K562 (cell line): ENCODE data around the gene QPRT. TPM values are rescaled to one million over a fixed set of nuclear protein-coding genes. Genes with fewer than 3 reads are reported as not detected.

Source experiments
- CTCF ChIP-seq, 3 experiments: IDR thresholded peaks in 2 of 3; conservative IDR thresholded peaks in 1 of 3; 2 replicates each; pipeline ENCODE4 v1.5.1; 2011 to 2012; ENCODE audit warnings: low read length in 3 of 3, mild to moderate bottlenecking in 3 of 3, control low read depth in 2 of 3, improper control_type of control experiment in 1 of 3, inconsistent platforms in 1 of 3, low read depth in 1 of 3, mixed read lengths in 1 of 3, moderate library complexity in 1 of 3; ENCODE audit not compliant: insufficient read depth in 2 of 3
- GATAD2B ChIP-seq: fragments of 450-650 bp; IDR thresholded peaks from 2 replicates; pipeline ENCODE4 v1.6.1; 2017; ENCODE audit warnings: mild to moderate bottlenecking, borderline replicate concordance
- HBP1 ChIP-seq: fragments of 450-650 bp; formaldehyde crosslinking; IDR thresholded peaks from 2 replicates; pipeline ENCODE4 v1.4.0; 2022; ENCODE audit warnings: missing genetic modification characterization
- HMG20A ChIP-seq: fragments of 450-650 bp; formaldehyde crosslinking; conservative IDR thresholded peaks from 2 replicates; pipeline ENCODE4 v1.4.0; 2020; ENCODE audit warnings: mild to moderate bottlenecking, mixed read lengths
- MCM7 ChIP-seq, 2 experiments: fragments of 450-650 bp; IDR thresholded peaks; 2 replicates each; pipeline ENCODE4 v1.6.1; 2016 to 2018
- MTA1 ChIP-seq: fragments of 450-650 bp; IDR thresholded peaks from 2 replicates; pipeline ENCODE4 v1.6.1; 2017; ENCODE audit warnings: borderline replicate concordance
- MYBL2 ChIP-seq, 2 experiments: fragments of 450-650 bp in 1 of 2; sonication (generic) in 1 of 2; formaldehyde crosslinking in 1 of 2; IDR thresholded peaks; 2 replicates each; pipeline versions ENCODE4 v1.6.1 to v1.8.1; 2017 to 2022; ENCODE audit warnings: borderline replicate concordance in 1 of 2, inconsistent platforms in 1 of 2, low read depth in 1 of 2, mild to moderate bottlenecking in 1 of 2, missing genetic modification reagents in 1 of 2, moderate library complexity in 1 of 2
- NFRKB ChIP-seq: fragments of 450-650 bp; IDR thresholded peaks from 2 replicates; pipeline ENCODE4 v1.6.1; 2016; ENCODE audit warnings: low read depth
- NR1H2 ChIP-seq: sonication (generic); formaldehyde crosslinking; IDR thresholded peaks from 2 replicates; pipeline ENCODE4 v1.4.0; 2020; ENCODE audit warnings: mild to moderate bottlenecking, missing genetic modification reagents
- SFPQ ChIP-seq: fragments of 200-400 bp; formaldehyde crosslinking; IDR thresholded peaks from 2 replicates; pipeline ENCODE4 v1.6.1; 2017; ENCODE audit warnings: mild to moderate bottlenecking, low read depth, low read length, moderate library complexity
- U2AF2 ChIP-seq: fragments of 200-400 bp; formaldehyde crosslinking; optimal IDR thresholded peaks from 2 replicates; pipeline ENCODE3; 2017; ENCODE audit warnings: low read depth, mild to moderate bottlenecking, low read length
- ZBTB11 ChIP-seq, 3 experiments: fragments of 200-800 bp in 1 of 3; fragments of 250-450 bp in 1 of 3; fragments of 450-650 bp in 1 of 3; sonication (Bioruptor Pico) in 1 of 3; sonication (Bioruptor generic) in 1 of 3; formaldehyde crosslinking in 1 of 3; IDR thresholded peaks; 2 replicates each; pipeline versions ENCODE4 v1.6.1 to v1.8.0; 2016 to 2022; ENCODE audit warnings: mild to moderate bottlenecking in 2 of 3, missing genetic modification characterization in 2 of 3, missing compliant biosample characterization in 1 of 3, moderate library complexity in 1 of 3
- ZBTB49 ChIP-seq: sonication (generic); formaldehyde crosslinking; IDR thresholded peaks from 2 replicates; pipeline ENCODE4 v1.8.0; 2022; ENCODE audit warnings: missing genetic modification reagents, mild to moderate bottlenecking, borderline replicate concordance
- ZNF224 ChIP-seq: sonication (generic); formaldehyde crosslinking; IDR thresholded peaks from 2 replicates; pipeline ENCODE4 v1.8.0; 2022; ENCODE audit warnings: mild to moderate bottlenecking, missing genetic modification reagents
- polyA plus RNA-seq, 8 experiments: library from polyadenylated mRNA; depleted of rRNA in 4 of 8; stranded (reverse) in 5 of 8; unstranded in 3 of 8; fragments of >200 nt; fragmentation: Nextera tagmentation in 2 of 8; fragmentation: Illumina TruSeq in 1 of 8; extraction: Ambion mirVana in 2 of 8; extraction: Trizol in 1 of 8; gene quantifications; 2 replicates each; pipeline versions ENCODE4 v1.2.1 to v1.2.3, GENCODE V29; 2011 to 2014; ENCODE audit warnings: inconsistent platforms in 1 of 8, missing spikeins in 1 of 8
- total RNA-seq, 7 experiments: library from RNA; depleted of rRNA in 6 of 7; stranded (reverse); fragments of >200 nt in 6 of 7; fragmentation: Illumina TruSeq in 2 of 7; extraction: Trizol in 2 of 7; gene quantifications; 2 replicates each; pipeline versions ENCODE4 v1.2.1 to v1.2.3, GENCODE V29; 2011 to 2021; ENCODE audit warnings: low replicate concordance in 1 of 7

The QPRT gene
- total and polyA plus RNA-seq, 9 of the 15 experiments (the other 6 are each of a cell fraction or from before 2014, with no cell fraction given): 7.7 to 112 (median 64.1) TPM

GRCh38 chr16:29663016-29663806, 15.8 kb upstream of the QPRT start, which contains the start of gene SPN (continued):
- TF ChIP-seq ZBTB11 (CRISPR knock-in tag; IDR thresholded peaks at IDR 0.05) (peak in 1 of 3 experiments; percentile 81; a peak in 2 of 6 replicates), U2AF2 (no peak), NFRKB (no peak; the same call in 1 of the 2 replicates), MYBL2 (IDR thresholded peaks at IDR 0.05; ENCODE audit: low read depth) (peak; percentile 86), MYBL2 (CRISPR knock-in tag; IDR thresholded peaks at IDR 0.05; ENCODE audit: borderline replicate concordance) (no peak), GATAD2B (0 out of 2 replicates have a peak, but pooled peaks have one; percentile 52), ZBTB49 (CRISPR knock-in tag) (no peak), HBP1 (no peak), CTCF (IDR thresholded peaks at IDR 0.05 in 2 of 3, conservative IDR thresholded peaks at IDR 0.05 in 1 of 3; ENCODE audit: insufficient read depth in 2 of 3, low read depth in 1 of 3, low read length in 3 of 3) (no peak), MCM7 (IDR thresholded peaks at IDR 0.05) (no peak), MTA1 (no peak), HMG20A (no peak), ZNF224 (CRISPR knock-in tag) (no peak), NR1H2 (no peak), SFPQ (no peak)
